HG02973 (cell line): ENCODE measurements around the gene NRGN.
"Not testable (repeated sequence)": the region's sequence is repeated elsewhere in the genome, so short reads cannot be mapped to it uniquely, and the experiment has no call there.

Experiments used
- ATAC-seq: cut with Tn5 transposase; IDR thresholded peaks from one replicate; pipeline ENCODE4 v1.9.1; 2021; ENCODE audit warnings: moderate library complexity; ENCODE audit not compliant: unreplicated experiment

Gene NRGN

GRCh38 chr11:124756033-124756752 is 16.5 kb downstream of the NRGN start:
- no peak for ATAC-seq

- ATAC-seq, result no peak
These were observed 17.0 kb downstream of the NRGN start for GRCh38 chr11:124756753-124757227.

DNA sequence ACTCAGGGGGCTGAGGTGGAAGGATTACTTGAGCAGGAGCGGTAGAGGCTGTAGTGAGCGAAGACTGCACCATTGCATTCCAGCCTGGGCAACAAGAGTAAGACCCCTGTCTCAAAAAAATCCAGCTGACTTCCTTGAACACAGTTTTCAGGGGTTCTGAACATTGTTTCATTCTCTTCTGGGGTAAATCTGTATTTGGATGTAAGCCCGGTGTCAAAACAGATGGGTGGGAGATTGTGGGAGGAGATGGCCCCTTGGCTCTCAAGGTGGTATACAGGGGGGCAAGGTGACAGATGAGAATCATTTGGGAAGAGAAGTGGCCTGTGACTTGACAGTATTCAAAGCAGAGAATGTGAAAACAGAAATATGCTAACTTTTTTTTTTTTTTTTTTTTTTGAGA is 17.6 kb downstream of the NRGN start:
- ATAC-seq, result no peak

- peak; percentile 67 for ATAC-seq
These were observed 18.9 kb downstream of the NRGN start for GRCh38 chr11:124758355-124759265.

DNA sequence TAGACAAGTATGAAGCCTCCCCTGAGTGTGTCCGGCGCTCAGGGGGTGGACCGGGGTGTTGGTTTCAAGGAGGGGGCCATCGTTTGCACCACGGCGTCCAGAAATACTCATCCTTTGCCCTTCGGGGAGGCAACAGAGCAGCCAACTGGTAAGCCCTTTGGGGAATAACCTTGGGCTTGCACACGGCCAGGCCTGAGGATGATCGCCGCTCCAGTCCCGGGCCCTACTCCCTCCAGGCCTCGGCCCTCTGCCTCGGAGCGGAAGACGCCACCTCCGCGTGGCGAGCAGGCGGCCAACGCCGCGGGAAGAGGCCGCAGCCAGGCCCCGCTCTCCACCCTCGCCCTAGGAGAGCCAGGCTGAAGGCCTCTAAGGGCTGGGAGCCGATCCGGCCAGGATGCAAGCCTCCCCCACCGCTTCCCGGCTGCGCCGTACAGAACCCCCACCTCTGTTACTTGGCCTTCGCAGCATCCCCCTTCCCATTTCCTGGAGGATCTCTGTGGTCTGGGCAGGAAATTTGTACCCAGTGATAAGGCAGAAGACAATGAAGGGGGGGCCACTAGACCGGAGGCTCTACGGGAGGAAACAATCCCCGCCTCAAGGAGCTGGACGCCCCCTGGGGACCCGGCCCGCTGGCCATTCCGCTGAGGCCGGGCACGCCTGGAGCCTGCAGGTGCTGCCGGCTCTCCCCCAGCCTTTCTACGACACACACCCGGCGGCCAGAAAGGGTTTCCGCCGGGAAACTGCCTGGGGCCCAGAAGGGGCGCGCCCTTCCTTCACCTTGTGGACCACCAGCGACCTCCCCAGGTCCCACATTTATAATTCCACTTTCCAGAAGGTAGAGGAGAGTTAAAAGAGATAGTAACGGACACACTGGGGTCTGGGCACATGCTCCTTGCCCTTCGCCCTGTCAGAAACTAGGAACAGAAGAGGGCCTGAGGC is 19.8 kb downstream of the NRGN start:
- ATAC-seq, result no peak

DNA sequence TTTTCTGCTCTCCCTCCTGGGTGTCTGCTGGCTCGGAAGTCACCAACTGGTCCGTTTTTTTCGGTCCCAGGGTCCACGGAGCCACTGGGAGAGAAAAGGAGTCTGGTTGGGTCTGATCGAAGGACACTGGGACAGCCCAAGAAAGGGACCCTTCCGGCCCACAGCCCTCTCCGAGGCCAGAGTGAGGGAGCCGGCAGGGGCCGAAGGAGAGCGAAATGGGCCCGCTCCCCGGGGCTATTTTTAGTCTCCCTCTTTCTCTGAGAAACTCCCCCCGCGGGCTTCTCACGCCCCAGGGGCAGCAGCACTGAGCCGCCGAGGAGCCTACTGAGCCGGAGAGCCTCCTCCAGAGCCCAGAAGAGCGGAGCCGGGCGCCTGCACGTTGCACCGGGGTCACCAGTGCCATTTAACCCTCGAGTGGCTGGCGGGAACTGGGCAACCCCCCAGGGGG is 20.5 kb downstream of the NRGN start:
- no peak for ATAC-seq

DNA sequence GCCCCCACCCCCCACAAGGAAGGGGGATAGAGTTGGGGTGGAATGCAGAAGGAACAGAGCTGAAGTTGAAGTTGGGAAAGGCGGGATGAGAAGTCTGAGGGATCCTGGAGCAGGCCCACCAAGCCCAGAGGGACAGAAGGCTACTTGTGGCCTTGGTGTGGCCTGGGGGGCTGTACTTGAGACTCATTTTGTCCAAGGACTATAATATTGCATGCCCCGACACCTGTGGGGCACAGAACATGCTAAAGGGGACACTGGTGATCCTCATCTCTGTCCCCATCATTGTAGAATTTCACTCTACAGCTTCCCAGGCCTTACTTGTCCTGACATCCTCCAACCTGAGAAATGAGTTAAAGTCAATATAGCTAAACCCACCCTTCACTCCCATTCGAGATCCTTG is 21.1 kb downstream of the NRGN start:
- ATAC-seq, result no peak

DNA sequence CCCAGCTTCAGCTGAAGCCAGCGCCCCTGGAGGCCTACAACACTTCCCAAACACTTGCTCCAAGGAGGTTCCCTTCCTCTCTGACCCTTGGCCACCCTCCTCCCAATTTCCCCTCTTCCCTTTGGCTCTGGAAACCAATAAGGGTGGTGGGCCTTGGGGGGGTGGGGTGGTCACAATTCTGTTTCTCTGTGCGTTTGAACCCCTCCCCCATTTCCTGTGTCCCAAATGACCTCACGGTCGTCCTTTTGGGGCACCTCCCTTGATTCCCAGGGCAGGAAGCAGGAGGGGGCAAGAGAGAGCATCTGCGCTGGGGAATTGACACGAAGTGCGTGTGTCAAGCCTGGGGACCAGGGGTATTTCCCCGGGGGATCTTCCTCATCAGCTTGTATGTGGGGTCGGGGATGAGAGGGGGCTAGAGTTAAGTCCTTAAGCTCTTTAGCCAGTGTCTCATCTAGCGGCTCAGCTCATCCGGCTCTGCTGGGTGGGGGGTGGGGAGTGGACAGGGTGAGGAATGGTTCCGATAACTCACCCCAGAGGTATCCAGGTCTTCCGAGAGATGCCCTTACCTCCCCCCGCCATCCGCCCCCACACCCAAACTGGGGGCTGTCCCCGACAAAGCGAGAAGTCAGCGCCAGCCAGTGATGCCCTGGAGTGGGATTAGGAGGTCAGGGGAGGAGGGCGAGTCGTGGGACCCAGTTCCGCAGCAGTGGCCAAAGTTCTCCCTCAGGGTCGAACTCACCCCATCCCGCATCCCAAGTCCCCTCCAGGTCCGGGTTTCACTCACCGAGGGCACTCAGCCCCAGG is 21.8 kb downstream of the NRGN start:
- ATAC-seq, result no peak

DNA sequence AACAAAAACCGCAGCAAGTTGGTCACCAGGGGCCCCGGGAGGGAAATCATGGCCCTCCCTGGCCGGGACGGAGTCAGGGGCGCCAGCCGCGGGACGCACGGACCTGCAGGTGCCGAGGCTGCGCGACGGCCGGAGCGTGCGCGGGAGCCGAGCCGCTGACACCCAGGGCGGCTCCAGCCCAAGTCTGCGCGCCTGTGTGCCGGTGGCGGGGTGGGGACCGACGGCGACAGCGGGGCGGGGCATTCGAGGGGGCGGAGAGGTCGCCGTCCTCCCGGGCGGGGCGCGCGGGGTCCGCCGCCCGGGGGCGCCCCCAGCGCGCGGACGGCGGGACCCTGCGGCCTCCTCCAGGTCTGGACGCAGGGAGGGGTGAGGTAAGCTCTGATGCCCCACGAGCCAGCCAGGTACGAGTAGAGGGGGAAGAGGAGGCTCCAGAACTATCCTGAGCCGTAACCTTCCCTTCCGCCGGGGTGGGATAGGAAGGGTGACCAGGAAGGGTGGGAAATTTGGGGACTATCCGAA is 22.4 kb downstream of the NRGN start, which contains the start of gene ESAM:
TSS of gene ESAM (minus strand) at position 186 of the 519 bp plus-strand sequence. CDS start at position 50, 136 bp downstream.
- peak; percentile 49 for ATAC-seq

GRCh38 chr11:124762624-124763155 is 22.9 kb downstream of the NRGN start:
- ATAC-seq, result peak; percentile 13

- no peak for ATAC-seq
These were observed 23.6 kb downstream of the NRGN start for GRCh38 chr11:124763156-124763947.

DNA sequence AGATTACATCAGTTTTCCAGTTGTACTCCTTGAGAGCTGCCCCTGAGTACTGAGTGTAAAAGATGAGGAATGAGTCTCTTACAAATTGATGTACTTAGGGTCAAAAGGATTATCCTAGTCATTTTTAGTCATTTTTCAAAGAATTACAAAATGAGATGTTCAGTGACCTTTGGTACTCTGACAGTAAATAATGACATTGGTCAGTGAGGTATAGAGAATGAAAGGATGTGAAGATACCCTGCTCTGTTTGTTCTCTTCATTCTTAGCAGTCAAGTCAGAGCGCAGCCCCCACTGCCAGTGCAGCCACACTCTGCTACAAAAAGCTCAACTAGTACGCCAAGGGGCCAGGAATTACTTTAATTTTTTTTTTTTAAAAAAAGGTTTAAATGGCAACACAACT is 26.4 kb downstream of the NRGN start:
- no peak for ATAC-seq

DNA sequence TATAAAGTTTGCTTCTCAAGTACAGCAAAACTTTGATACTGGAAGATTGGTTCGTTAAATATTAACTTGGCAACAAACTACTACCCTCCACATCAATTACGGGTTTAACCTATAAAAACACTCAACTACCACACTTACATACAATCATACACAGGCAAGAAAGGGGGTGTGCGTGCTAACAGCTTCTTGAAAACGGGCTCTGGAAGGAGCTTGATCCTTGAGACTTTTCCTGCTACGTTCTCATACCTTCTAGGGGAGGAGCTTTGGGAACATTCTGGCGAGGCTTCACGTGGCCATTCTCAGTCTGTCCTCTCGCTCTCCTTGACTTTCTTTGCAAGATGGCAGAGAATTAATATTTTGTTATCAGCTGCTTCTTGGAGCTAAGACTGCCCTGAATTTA is 29.2 kb downstream of the NRGN start:
- ATAC-seq, result no peak

DNA sequence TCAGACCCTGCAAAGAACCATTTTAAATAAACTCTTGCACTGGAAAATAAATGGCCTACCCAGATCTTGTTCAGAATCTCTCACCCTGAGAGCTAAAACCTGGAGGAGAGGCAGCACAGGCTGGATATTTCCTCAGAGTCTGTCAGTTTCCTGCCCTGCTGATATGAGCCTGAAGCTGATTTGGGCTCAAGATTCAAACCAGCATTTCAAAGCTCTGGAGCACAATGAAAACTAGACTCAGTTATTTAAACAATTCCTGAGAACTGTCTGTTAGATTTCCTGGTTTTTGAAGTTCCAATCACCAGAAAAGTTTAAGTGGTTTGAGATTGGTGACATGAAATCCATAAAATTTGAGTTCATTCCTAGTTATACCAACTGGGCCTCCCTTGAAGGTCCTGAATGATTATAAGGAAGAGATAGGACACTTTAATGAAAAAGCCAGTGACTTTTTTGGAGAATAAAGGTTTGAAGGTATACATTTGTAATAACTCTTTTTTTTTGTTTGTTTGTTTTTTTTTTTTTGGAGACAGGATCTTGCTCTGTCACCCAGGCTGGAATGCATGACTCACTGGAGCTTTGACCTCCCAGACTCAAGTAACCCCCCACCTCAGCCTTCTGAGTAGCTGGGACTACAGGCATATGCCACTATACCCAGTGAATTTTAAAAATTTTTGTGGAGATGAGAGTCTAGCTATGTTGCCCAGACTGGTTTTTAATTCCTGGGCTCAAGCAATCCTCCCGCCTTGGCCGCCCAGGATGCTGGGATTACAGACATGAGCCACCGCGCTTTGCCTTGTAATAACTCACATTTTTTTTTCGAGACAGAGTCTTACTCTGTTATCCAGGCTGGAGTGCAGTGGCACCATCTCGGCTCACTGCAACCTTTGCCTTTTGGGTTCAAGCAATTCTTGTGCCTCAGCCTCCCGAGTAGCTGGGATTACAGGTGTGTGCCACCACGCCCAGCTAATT is 30.3 kb downstream of the NRGN start:
- ATAC-seq, result no peak

DNA sequence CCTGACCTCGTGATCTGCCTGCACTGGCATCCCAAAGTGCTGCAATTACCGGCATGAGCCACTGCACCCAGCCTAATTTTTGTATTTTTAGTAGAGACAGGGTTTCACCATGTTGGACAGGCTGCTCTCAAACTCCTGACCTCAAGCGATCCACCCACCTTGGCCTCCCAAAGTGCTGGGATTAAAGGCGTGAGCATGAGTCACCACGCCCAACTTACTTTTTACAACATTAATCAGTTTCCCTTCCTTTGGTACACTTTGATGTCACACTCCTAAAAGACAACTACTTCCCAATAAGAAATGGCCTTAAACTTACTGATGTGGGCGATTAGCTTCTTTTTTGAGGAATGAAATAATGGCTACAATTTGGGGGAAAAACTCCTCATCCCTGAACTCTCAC is 31.2 kb downstream of the NRGN start:
- not testable (repeated sequence) for ATAC-seq

GRCh38 chr11:124776865-124777645 is 37.3 kb downstream of the NRGN start:
- no peak for ATAC-seq

GRCh38 chr11:124778281-124778680 is 38.5 kb downstream of the NRGN start:
- no peak for ATAC-seq
